Measurements from ENCODE around the gene ULK3.

Gene ULK3

GRCh38 chr15:74815121-74815934, 27.6 kb downstream of the ULK3 start:
- TF ChIP-seq ZNF274 (IDR thresholded peaks at IDR 0.05; ENCODE audit: low read depth, low read length): no peak
- no peak overlapping the region for H3K4me3 ChIP-seq (ENCODE audit: low read length)

- no peak for TF ChIP-seq ZNF274 (IDR thresholded peaks at IDR 0.05; ENCODE audit: low read depth, low read length)
- H3K4me3 ChIP-seq (ENCODE audit: low read length): no peak within 1 kb of the TSS
These were observed 30.4 kb downstream of the ULK3 start, which contains the start of gene LMAN1L for GRCh38 chr15:74812533-74812932. TSS of gene LMAN1L (plus strand) at chr15:74812835. CDS start at chr15:74812855, 20 bp downstream.

- H3K4me3 ChIP-seq (ENCODE audit: low read length): no peak overlapping the region
- TF ChIP-seq ZNF274 (IDR thresholded peaks at IDR 0.05; ENCODE audit: low read depth, low read length): no peak
These were observed 33.0 kb downstream of the ULK3 start for GRCh38 chr15:74809956-74810355.

- TF ChIP-seq ZNF274 (IDR thresholded peaks at IDR 0.05; ENCODE audit: low read depth, low read length): no peak
- no peak overlapping the region for H3K4me3 ChIP-seq (ENCODE audit: low read length)
These were observed 33.7 kb downstream of the ULK3 start for GRCh38 chr15:74809242-74809641.

- H3K4me3 ChIP-seq (ENCODE audit: low read length): no peak overlapping the region
These were observed 34.1 kb downstream of the ULK3 start for GRCh38 chr15:74808840-74809229.

GRCh38 chr15:74808078-74808839, 34.7 kb downstream of the ULK3 start:
- no peak overlapping the region for H3K4me3 ChIP-seq (ENCODE audit: low read length)
- no peak for TF ChIP-seq ZNF274 (IDR thresholded peaks at IDR 0.05; ENCODE audit: low read depth, low read length)

More at GRCh38 chr15:74808840-74809229, 34.1 kb downstream of the ULK3 start:
- no peak for TF ChIP-seq ZNF274 (IDR thresholded peaks at IDR 0.05; ENCODE audit: low read depth, low read length)

- no peak for TF ChIP-seq ZNF274 (IDR thresholded peaks at IDR 0.05; ENCODE audit: low read depth, low read length)
These were observed 35.7 kb downstream of the ULK3 start for GRCh38 chr15:74807282-74807681.

GRCh38 chr15:74804935-74805334, 38.0 kb downstream of the ULK3 start:
- no peak overlapping the region for H3K4me3 ChIP-seq (ENCODE audit: low read length)
- no peak for TF ChIP-seq ZNF274 (IDR thresholded peaks at IDR 0.05; ENCODE audit: low read depth, low read length)

More at GRCh38 chr15:74807282-74807681, 35.7 kb downstream of the ULK3 start:
- H3K4me3 ChIP-seq (ENCODE audit: low read length): no peak overlapping the region

GRCh38 chr15:74802862-74803447, 40.0 kb downstream of the ULK3 start:
- no peak for TF ChIP-seq ZNF274 (IDR thresholded peaks at IDR 0.05; ENCODE audit: low read depth, low read length)
- no peak overlapping the region for H3K4me3 ChIP-seq (ENCODE audit: low read length)

GRCh38 chr15:74802290-74802689, 40.7 kb downstream of the ULK3 start:
- H3K4me3 ChIP-seq (ENCODE audit: low read length): no peak overlapping the region
- no peak for TF ChIP-seq ZNF274 (IDR thresholded peaks at IDR 0.05; ENCODE audit: low read depth, low read length)

GRCh38 chr15:74801311-74801997, 41.5 kb downstream of the ULK3 start:
- no peak overlapping the region for H3K4me3 ChIP-seq (ENCODE audit: low read length)
- no peak for TF ChIP-seq ZNF274 (IDR thresholded peaks at IDR 0.05; ENCODE audit: low read depth, low read length)

- H3K4me3 ChIP-seq (ENCODE audit: low read length): no peak overlapping the region
- no peak for TF ChIP-seq ZNF274 (IDR thresholded peaks at IDR 0.05; ENCODE audit: low read depth, low read length)
These were observed 42.3 kb downstream of the ULK3 start for GRCh38 chr15:74800559-74801094.

- TF ChIP-seq ZNF274 (IDR thresholded peaks at IDR 0.05; ENCODE audit: low read depth, low read length): no peak
- H3K4me3 ChIP-seq (ENCODE audit: low read length): no peak overlapping the region
These were observed 42.9 kb downstream of the ULK3 start for GRCh38 chr15:74799856-74800558.
